Middle frontal gyrus (tissue), 1 donor: Measurements from ENCODE around the gene ADGRA1.

Experiments
- DNase-seq: peaks from one replicate; pipeline ENCODE4 v3.0.0-alpha.2; 2015; ENCODE audit warnings: low spot score; ENCODE audit errors: extremely low spot score

ADGRA1 gene

GRCh38 chr10:133094286-133094685 lies 6.6 kb downstream of the ADGRA1 start:
- no peak for DNase-seq

- DNase-seq = no peak
These were observed 7.1 kb downstream of the ADGRA1 start for GRCh38 chr10:133094866-133095265.

- no peak for DNase-seq
These were observed 7.9 kb downstream of the ADGRA1 start for GRCh38 chr10:133095586-133095985.

DNA sequence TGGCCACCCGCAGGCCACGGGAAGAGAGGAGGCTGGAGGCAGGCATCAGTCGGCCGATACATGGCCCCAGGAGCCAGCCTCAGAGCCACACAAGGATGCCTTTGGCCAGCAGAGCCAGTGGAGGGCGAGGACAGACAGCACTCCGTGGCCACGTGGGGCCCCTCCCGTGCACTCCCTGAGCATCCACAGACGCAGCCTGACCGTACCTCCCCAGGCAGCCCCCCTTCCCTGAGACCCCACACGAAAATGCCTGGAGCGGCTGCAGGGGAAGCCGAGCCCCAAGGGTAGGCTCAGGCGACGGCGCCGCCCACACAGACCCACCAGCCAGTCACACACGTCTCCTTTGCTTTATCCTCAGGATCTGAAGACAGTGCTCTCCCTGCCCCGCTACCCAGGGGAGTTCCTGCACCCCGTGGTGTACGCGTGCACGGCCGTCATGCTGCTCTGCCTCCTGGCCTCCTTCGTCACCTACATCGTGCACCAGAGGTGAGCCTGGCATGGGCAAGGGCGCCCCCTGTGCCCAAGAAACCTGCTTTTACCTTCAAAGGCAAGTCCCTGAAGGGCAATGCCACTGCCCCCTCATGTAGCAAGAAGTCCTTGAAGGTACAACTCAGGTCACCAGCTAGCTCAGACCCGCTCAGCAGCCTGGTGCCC lies 9.0 kb downstream of the ADGRA1 start:
- DNase-seq = no peak

- DNase-seq = no peak
These were observed 9.7 kb downstream of the ADGRA1 start for GRCh38 chr10:133097418-133097817.

DNA sequence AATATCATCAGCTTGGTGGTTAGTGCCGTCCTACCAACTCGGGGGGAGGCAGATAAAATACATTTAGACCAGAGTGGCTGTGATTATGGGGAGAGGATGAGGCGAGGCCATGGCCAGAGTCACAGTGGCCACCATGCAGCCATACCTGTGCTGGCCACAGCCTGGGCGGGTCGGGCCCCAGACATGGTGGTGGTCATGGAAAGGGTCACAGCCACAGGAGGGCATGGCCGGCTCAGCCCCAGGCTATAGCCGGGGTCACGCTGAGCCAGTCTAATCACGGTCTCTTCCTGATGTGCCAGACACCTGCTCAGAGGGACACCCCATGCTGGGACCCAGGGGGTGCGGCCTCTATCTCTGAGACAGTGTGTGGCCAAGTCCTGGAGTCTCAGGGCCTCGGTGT lies 10.2 kb downstream of the ADGRA1 start:
- no peak for DNase-seq

DNA sequence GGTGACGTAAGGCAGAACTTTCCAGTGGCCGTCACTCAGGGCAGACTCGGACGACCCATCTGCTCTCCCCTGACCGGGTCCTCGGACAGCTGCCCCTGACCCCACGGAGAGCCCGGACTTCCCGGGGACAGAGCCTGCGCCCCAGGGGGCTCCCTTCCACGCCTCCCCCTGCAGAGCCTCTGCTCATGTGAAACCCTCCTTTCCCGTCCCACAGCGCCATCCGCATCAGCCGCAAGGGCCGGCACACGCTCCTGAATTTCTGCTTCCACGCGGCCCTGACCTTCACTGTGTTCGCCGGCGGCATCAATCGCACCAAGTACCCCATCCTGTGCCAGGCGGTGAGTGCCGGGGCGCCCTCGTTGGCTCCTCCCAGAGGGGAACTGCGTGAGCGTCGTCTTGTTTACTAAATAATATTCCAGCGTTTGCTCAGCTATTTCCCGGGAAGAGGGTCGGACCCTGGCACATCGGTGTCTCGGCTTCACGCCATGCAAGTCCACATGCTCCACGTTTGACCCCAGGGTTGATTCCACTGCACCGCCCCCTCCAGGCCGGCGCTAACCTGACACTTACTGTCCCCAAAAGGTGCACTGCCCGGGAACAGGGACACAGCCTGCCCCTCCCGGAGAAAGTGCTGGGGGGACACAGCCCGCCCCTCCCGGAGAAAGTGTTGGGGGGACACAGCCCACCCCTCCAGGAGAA lies 10.9 kb downstream of the ADGRA1 start:
- DNase-seq = no peak

DNA sequence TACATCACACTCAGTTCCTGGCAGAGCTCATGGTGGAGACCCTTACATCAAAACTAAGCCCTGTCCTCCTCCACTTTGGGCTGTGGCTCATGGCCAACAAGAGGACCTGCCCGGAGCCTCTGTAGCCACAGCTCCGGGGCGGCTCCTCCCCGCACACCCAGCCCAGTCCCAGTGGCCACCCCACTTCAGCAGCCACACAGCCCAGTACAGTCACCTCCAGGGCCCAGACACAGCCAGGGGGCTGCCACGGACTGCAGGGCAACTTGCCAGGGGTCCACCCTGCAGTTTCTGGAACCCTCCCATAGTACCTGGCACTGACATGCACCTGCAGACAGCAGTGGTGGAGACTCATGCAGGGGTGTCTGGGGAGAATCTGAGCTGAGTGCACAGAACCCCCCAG lies 11.8 kb downstream of the ADGRA1 start:
- no peak for DNase-seq

DNA sequence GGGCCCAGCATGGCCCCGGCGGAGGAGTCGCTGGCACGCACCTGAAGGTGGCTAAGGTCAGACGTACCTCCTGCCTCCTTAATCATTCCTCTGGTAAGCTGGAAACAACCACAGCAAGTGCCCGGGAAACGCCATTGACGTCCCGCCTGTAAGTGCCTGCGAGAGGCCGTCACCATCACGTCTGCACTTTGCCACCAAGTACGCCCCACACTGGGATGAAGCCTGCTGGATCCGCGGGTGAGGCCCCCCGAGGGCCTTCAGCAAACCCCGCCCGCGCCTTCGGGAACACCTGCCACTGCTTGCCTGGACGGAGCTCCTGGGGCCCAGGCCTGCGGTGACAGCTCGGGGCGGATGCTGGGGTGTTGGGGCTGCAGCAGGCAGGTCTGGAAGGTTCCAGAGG lies 12.5 kb downstream of the ADGRA1 start:
- DNase-seq = no peak

DNA sequence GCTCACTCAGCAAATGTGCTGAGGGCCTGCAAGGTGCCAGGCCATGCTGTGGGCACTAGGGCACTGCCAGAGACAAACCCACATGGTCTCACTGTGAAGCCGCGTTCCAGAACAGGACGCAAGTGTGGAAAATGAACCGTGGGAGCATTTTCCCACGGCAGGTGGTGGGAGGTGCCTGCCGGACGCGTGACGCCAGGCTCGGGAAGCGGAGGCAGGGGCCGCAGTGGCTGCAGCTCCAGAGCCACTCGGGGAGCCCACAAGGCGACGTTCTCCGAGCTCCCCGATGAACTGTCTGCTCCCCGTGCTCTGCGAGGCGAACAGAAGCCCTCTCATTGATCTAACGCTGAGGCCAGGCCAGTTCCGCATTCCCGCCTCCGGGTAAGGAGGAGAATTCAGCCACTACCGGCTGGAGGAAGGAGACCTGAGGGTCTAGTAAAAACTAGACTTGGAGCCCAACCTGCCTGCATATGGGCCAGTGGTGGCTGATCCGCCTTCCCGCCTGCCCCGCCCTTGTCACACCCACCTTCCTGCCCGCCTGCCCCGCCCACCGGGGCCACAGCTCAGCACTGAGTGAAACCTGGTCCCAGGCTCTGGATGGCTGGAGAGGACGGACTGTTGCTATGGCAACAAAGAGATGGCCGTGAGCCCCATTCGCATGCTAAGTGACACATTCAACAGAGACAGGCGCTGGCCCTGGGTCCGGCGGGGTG lies 13.1 kb downstream of the ADGRA1 start:
- DNase-seq = no peak

DNA sequence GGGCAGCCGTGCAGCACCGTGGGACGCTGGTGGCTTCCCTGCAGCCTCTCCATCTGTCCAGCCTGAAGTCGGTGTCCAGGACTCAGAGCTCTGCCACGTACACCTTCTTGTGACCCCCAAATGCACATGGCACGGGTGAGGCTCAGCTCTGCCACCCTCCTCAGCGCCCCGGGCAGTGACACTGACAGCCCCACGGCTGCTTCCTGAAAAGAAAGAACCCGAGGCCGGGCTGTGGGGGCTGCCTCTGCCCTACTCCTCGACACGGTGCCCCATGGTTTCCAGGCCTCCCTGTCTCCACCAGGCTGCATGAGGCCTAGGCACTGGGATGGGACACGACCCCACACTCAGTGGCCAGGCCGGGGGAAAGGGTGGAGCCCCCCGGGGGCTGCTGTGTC lies 13.7 kb downstream of the ADGRA1 start:
- DNase-seq = no peak

DNA sequence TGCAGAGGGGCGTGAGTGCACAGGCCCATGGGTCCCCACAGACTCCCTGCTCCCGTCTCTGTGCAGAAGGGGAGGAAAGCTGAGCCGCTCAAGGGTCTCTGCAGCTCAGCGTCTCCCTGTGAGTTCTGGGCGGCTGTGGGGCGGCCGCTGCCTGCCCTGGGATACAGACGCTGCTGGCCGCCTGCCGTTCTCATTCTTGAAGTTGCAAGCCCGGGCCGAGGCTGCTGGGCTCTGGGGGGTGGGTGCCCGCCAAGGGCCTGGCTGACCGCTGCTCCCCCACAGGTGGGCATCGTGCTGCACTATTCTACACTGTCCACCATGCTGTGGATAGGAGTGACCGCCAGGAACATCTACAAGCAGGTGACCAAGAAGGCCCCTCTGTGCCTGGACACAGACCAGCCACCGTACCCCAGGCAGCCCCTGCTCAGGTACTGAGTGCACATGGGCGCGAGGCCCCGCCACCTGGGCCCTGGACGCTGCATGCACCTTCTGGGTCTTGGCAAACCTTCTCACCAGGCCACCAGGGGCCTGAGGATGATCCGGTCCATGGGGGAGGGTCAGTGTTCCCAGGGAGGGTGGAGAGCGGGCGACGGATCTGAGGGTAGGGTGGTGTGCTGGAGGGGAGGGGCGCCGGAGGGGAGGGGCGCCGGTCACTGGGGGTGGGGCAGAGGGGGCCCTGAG lies 14.8 kb downstream of the ADGRA1 start:
- no peak for DNase-seq

GRCh38 chr10:133103311-133103910 lies 15.7 kb downstream of the ADGRA1 start:
- no peak for DNase-seq

DNA sequence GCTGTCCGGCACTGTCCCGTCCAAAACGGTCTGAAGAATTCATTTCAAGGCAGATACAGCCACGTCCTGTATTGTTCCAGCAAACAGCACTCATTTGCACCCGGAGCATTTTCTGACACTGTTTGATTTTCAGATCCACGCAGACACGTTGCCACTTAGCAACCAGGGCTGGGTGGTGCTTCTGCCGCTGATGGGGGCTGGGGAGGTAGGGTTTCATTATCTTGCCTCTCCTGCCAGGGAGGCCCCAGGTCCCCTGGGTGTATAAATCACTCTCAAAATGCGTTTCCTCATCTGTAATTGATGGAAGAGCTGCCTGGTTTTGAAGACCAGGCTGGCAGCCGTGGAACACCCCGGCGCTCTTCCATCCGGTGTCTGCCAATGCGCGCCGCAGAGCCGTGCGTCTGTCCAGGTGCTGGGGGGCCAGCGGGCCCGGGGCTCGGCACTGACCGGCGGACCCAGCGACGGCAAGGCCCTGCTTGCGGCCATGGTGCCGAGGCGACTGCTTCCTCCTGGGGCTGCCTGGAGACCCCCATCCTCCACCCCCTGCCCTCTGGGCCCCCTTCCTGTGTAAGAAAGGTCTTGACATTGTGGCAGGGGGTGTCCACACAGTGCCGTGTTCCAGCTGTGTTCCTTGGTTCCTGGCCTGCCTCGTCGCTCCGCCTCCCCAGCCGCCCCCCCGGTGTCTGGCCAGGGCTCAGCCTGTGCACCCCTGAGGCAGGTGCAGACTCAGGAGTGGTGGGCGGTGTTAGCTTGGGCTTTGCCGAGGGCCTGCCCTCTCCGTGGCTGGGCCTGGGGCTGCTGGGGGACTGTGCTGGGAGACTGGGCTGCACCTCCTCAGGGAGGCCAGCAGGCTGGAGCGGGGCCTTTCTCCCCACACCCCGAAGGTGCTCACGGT lies 16.6 kb downstream of the ADGRA1 start:
- no peak for DNase-seq

DNA sequence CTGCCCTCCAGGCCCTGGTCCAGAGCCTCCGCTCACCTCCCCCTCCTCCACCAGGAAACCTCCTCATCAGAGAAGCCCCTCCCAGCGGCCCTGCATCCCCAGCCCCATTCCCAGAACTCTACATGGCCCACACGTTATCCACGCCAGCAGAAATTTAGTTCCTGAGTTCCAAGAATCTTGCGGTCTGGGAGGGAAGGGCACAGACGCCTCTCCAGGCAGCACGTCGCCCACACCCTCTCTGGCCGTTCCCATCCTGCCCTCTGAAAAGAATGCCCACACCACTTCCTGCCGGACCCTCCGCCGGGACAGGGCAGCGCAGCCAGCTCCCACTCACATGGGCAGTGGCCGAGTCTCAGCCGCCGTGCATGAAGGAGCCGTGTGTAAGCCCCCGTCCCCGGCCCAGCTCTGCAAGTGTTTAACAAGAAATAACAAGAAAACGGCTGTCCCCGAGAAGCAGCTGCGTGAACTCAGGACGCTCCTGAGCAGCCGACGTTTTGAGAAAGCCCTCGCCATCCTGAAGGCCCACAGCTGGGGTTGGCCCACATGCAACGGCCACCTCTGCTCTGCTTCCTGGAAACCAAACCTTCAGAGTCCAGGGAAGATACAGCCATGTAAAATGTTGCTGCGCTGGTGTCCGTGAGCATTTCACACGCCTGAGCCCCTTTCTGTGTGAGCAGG lies 17.4 kb downstream of the ADGRA1 start:
- no peak for DNase-seq

- no peak for DNase-seq
These were observed 18.1 kb downstream of the ADGRA1 start for GRCh38 chr10:133105686-133106390.

DNA sequence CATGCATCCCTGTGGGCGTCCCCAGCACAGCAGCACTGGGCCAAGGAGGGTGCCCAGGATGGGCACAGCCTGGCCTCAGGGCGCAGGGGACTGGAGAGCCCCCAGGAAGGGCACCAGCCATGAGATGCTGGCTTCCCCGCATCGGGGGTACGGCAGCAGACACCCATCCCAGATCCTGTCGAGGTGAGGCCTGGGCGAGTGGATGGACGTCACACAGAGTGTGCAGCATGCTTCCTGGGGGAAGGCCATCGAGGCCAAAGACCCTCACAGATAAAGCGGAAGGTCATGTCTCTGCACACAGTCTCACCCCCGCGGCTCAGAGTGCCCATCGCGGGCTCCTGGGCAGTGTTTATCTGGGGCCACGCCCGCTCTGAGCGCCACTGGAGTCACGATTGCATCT lies 18.8 kb downstream of the ADGRA1 start:
- DNase-seq = no peak

GRCh38 chr10:133107442-133107841 lies 19.7 kb downstream of the ADGRA1 start:
- no peak for DNase-seq

- no peak for DNase-seq
These were observed 22.0 kb downstream of the ADGRA1 start for GRCh38 chr10:133109711-133110110.
